H1 (cell line): ENCODE results near the gene MSH2.
"Not testable (repeated sequence)": the region's sequence is repeated elsewhere in the genome, so short reads cannot be mapped to it uniquely, and the experiment has no call there.

Source experiments
- CEBPB ChIP-seq: IDR thresholded peaks from 2 replicates; pipeline ENCODE4 v1.6.1; 2012; ENCODE audit warnings: low read depth, low read length
- CHD1 ChIP-seq: IDR thresholded peaks from 2 replicates; pipeline ENCODE4 v1.6.1; 2012; ENCODE audit warnings: low read depth, low read length, improper control_type of control experiment
- CTBP2 ChIP-seq: IDR thresholded peaks from 2 replicates; pipeline ENCODE4 v1.7.0; 2011; ENCODE audit warnings: borderline replicate concordance, mild to moderate bottlenecking, moderate library complexity, mixed read lengths, low read length; ENCODE audit not compliant: insufficient read depth, insufficient read length
- CTCF ChIP-seq, 3 experiments: IDR thresholded peaks; 1 replicate in 2 of 3; 2 replicates in 1 of 3; pipeline versions ENCODE4 v1.5.1 to v1.6.1; 2011; ENCODE audit warnings: low read length in 3 of 3, mild to moderate bottlenecking in 3 of 3, inconsistent platforms in 2 of 3, low read depth in 1 of 3, moderate library complexity in 1 of 3; ENCODE audit not compliant: insufficient read depth in 1 of 3; ENCODE audit errors: control extremely low read depth in 1 of 3
- E2F6 ChIP-seq: IDR thresholded peaks from 2 replicates; pipeline ENCODE4 v1.6.1; 2012; ENCODE audit warnings: inconsistent platforms
- EZH2 ChIP-seq: fragments of 200-600 bp; sonication (generic); IDR thresholded peaks from 2 replicates; pipeline ENCODE4 v1.7.1; 2012; ENCODE audit warnings: low read depth, mild to moderate bottlenecking, moderate library complexity, low read length, inconsistent platforms; ENCODE audit not compliant: severe bottlenecking
- GABPA ChIP-seq: IDR thresholded peaks from 2 replicates; pipeline ENCODE4 v1.6.1; 2011; ENCODE audit warnings: mild to moderate bottlenecking, low read length, moderate library complexity, borderline replicate concordance; ENCODE audit not compliant: insufficient read depth
- HDAC2 ChIP-seq, 2 experiments: fragments of 300-600 bp in 1 of 2; sonication (generic) in 1 of 2; IDR thresholded peaks; 2 replicates each; pipeline ENCODE4 v1.6.1; 2011 to 2012; ENCODE audit warnings: low read depth in 2 of 2, low read length in 2 of 2, mild to moderate bottlenecking in 2 of 2, moderate library complexity in 2 of 2, borderline replicate concordance in 1 of 2, inconsistent platforms in 1 of 2
- POLR2A ChIP-seq, 2 experiments: IDR thresholded peaks; 1 replicate in 1 of 2; 2 replicates in 1 of 2; pipeline ENCODE4 v1.6.1; 2011; ENCODE audit warnings: low read depth in 2 of 2, low read length in 2 of 2, mild to moderate bottlenecking in 2 of 2; ENCODE audit errors: control extremely low read depth in 1 of 2
- ZNF274 ChIP-seq: IDR thresholded peaks from 2 replicates; pipeline ENCODE4 v1.7.0; 2012; ENCODE audit warnings: low read length, borderline replicate concordance; ENCODE audit errors: extremely low read depth

- TF ChIP-seq CTCF (IDR thresholded peaks at IDR 0.05; ENCODE audit: control extremely low read depth in 1 of 3, insufficient read depth in 1 of 3, low read depth in 1 of 3, low read length in 3 of 3); GABPA; CHD1; CEBPB; HDAC2 (IDR thresholded peaks at IDR 0.05; ENCODE audit: borderline replicate concordance in 1 of 2, low read depth in 2 of 2, low read length in 2 of 2); POLR2A (IDR thresholded peaks at IDR 0.05; ENCODE audit: control extremely low read depth in 1 of 2, low read depth in 2 of 2, low read length in 2 of 2); CTBP2; E2F6; ZNF274; EZH2: not testable (repeated sequence)
Measured at GRCh38 chr2:47433006-47433405, 30.1 kb downstream of the MSH2 start.
